HepG2 (cell line): ENCODE data around the gene HSDL2. TPM values are rescaled to one million over a fixed set of nuclear protein-coding genes. Genes with fewer than 3 reads are reported as not detected.
A peak's percentile ranks its signal among the peaks of the same experiment; 100 is the strongest.

ENCODE experiments used
- HNRNPK ChIP-seq: fragments of 200-400 bp; formaldehyde crosslinking; IDR thresholded peaks from 2 replicates; pipeline ENCODE4 v1.6.1; 2018; ENCODE audit warnings: low read length, low read depth, moderate library complexity, mild to moderate bottlenecking; ENCODE audit not compliant: poor library complexity, severe bottlenecking
- RAD21 ChIP-seq: fragments of 450-650 bp; formaldehyde crosslinking; IDR thresholded peaks from 2 replicates; pipeline ENCODE4 v1.5.0; 2020; ENCODE audit warnings: mild to moderate bottlenecking
- SCMH1 ChIP-seq: sonication (generic); formaldehyde crosslinking; IDR thresholded peaks from 2 replicates; pipeline ENCODE4 v1.9.0; 2021; ENCODE audit warnings: missing genetic modification reagents, mild to moderate bottlenecking, borderline replicate concordance
- SMC3 ChIP-seq: IDR thresholded peaks from 2 replicates; pipeline ENCODE4 v1.6.1; 2011; ENCODE audit warnings: low read length, improper control_type of control experiment
- ZNF451 ChIP-seq: sonication (generic); formaldehyde crosslinking; IDR thresholded peaks from 2 replicates; pipeline ENCODE4 v1.5.0; 2020; ENCODE audit warnings: mild to moderate bottlenecking, missing genetic modification reagents
- ZNF558 ChIP-seq: sonication (generic); formaldehyde crosslinking; IDR thresholded peaks from 2 replicates; pipeline ENCODE4 v1.9.0; 2022; ENCODE audit warnings: mild to moderate bottlenecking, missing genetic modification reagents, borderline replicate concordance
- polyA plus RNA-seq, 8 experiments: library from polyadenylated mRNA; depleted of rRNA in 3 of 8; stranded (reverse) in 7 of 8; unstranded in 1 of 8; fragments of >200 nt; fragmentation: Illumina TruSeq in 4 of 8; extraction: Trizol in 4 of 8; gene quantifications; 2 replicates each; pipeline versions ENCODE4 v1.2.1 to v1.2.3, GENCODE V29; 2011 to 2016; ENCODE audit warnings: low read depth in 4 of 8, missing spikeins in 1 of 8, mixed read lengths in 1 of 8; ENCODE audit not compliant: insufficient read depth in 1 of 8
- total RNA-seq, 5 experiments: library from RNA; depleted of rRNA; stranded (reverse); fragments of >200 nt; fragmentation: Illumina TruSeq; extraction: Trizol; gene quantifications; 2 replicates each; pipeline ENCODE4 v1.2.3, GENCODE V29; 2016; ENCODE audit warnings: low read depth in 1 of 5
- TF ChIP-seq, protein P1 (sequence below): sonication (generic); formaldehyde crosslinking; IDR thresholded peaks from 2 replicates; pipeline ENCODE4 v1.4.0; 2020; ENCODE audit warnings: mild to moderate bottlenecking, low read depth, missing genetic modification reagents
- TF ChIP-seq, protein P2 (sequence below): IDR thresholded peaks from 2 replicates; pipeline ENCODE4 v1.6.1; 2012; ENCODE audit warnings: low read depth, low read length, improper control_type of control experiment
- TF ChIP-seq, protein P3 (sequence below): IDR thresholded peaks from 2 replicates; pipeline ENCODE4 v1.6.1; 2016; ENCODE audit warnings: missing genetic modification reagents, missing compliant biosample characterization
- TF ChIP-seq, protein P4 (sequence below): sonication (generic); formaldehyde crosslinking; IDR thresholded peaks from 2 replicates; pipeline ENCODE4 v1.9.0; 2022; ENCODE audit warnings: missing genetic modification reagents, mild to moderate bottlenecking, borderline replicate concordance

HSDL2 gene
- total and polyA plus RNA-seq, 2 of the 13 experiments (the other 11 are each of a cell fraction or from before 2014, with no cell fraction given), result 55.3 to 80.2 TPM

DNA sequence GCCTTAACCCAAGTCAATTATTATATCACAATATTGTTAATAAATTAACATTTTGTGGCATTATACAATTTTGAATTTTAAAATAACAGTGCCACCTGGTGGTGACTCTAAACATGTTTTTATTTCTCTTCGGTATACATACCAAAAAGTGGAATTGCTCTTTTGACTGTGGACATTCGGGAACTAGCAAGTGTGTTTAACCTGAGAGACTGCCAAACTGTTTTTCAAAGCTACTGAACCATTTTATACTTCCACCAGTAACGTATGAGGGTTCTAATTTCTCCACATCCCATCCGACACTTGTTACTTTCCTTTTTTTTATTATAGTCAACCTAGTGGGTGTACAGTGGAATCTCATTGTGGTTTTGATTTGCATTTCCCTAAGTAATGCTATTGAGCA, 18.3 kb upstream of the HSDL2 start (continued):
- TF ChIP-seq, protein P1, sequence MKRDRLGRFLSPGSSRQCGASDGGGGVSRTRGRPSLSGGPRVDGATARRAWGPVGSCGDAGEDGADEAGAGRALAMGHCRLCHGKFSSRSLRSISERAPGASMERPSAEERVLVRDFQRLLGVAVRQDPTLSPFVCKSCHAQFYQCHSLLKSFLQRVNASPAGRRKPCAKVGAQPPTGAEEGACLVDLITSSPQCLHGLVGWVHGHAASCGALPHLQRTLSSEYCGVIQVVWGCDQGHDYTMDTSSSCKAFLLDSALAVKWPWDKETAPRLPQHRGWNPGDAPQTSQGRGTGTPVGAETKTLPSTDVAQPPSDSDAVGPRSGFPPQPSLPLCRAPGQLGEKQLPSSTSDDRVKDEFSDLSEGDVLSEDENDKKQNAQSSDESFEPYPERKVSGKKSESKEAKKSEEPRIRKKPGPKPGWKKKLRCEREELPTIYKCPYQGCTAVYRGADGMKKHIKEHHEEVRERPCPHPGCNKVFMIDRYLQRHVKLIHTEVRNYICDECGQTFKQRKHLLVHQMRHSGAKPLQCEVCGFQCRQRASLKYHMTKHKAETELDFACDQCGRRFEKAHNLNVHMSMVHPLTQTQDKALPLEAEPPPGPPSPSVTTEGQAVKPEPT (CRISPR knock-in tag), result no peak
- peak; percentile 58 for TF ChIP-seq SMC3
- TF ChIP-seq, protein P2, sequence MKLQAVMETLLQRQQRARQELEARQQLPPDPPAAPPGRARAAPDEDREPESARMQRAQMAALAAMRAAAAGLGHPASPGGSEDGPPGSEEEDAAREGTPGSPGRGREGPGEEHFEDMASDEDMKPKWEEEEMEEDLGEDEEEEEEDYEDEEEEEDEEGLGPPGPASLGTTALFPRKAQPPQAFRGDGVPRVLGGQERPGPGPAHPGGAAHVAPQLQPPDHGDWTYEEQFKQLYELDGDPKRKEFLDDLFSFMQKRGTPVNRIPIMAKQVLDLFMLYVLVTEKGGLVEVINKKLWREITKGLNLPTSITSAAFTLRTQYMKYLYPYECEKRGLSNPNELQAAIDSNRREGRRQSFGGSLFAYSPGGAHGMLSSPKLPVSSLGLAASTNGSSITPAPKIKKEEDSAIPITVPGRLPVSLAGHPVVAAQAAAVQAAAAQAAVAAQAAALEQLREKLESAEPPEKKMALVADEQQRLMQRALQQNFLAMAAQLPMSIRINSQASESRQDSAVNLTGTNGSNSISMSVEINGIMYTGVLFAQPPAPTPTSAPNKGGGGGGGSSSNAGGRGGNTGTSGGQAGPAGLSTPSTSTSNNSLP, result peak; percentile 42; the same call in 1 of the 2 replicates
- TF ChIP-seq, protein P3, sequence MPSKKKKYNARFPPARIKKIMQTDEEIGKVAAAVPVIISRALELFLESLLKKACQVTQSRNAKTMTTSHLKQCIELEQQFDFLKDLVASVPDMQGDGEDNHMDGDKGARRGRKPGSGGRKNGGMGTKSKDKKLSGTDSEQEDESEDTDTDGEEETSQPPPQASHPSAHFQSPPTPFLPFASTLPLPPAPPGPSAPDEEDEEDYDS, result no peak
- TF ChIP-seq ZNF451 (CRISPR knock-in tag), result no peak
- TF ChIP-seq SCMH1, result no peak
- no peak for TF ChIP-seq HNRNPK
- TF ChIP-seq ZNF558 (CRISPR knock-in tag), result no peak
- TF ChIP-seq, protein P4, sequence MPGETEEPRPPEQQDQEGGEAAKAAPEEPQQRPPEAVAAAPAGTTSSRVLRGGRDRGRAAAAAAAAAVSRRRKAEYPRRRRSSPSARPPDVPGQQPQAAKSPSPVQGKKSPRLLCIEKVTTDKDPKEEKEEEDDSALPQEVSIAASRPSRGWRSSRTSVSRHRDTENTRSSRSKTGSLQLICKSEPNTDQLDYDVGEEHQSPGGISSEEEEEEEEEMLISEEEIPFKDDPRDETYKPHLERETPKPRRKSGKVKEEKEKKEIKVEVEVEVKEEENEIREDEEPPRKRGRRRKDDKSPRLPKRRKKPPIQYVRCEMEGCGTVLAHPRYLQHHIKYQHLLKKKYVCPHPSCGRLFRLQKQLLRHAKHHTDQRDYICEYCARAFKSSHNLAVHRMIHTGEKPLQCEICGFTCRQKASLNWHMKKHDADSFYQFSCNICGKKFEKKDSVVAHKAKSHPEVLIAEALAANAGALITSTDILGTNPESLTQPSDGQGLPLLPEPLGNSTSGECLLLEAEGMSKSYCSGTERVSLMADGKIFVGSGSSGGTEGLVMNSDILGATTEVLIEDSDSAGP, result no peak
- TF ChIP-seq RAD21, result 0 out of 2 replicates have a peak, but pooled peaks have one; percentile 36
